Gastroesophageal sphincter (tissue), 3 donors: Measurements from ENCODE around the gene VPS26C.

ENCODE experiments used
- CTCF ChIP-seq, 4 experiments: fragments of 200-600 bp in 2 of 4; fragments of 450-650 bp in 2 of 4; sonication (generic) in 1 of 4; IDR thresholded peaks; one replicate each; pipeline ENCODE4 v1.5.1; 2017 to 2019; ENCODE audit warnings: antibody characterized with exemption in 4 of 4, mild to moderate bottlenecking in 2 of 4, moderate library complexity in 2 of 4
- EP300 ChIP-seq: sonication (generic); formaldehyde crosslinking; IDR thresholded peaks from one replicate; pipeline ENCODE4 v1.6.1; 2017; ENCODE audit warnings: antibody characterized with exemption, mild to moderate bottlenecking
- POLR2A ChIP-seq, 2 donors: fragments of 450-650 bp; IDR thresholded peaks; one replicate each; pipeline ENCODE4 v1.6.1; 2017; ENCODE audit warnings: antibody characterized with exemption in 2 of 2, mild to moderate bottlenecking in 2 of 2, moderate library complexity in 1 of 2

- TF ChIP-seq CTCF (IDR thresholded peaks at IDR 0.05) (no peak), EP300 (no peak), POLR2A (IDR thresholded peaks at IDR 0.05) (no peak)
These were observed 83.4 kb downstream of the VPS26C start for GRCh38 chr21:37183749-37184148.
